ENCODE results near the gene CTRB1. TPM values are rescaled to one million over a fixed set of nuclear protein-coding genes. Genes with fewer than 3 reads are reported as not detected.

The CTRB1 gene
- total RNA-seq, 4 donors from 2014 or later, result not detected

GRCh38 chr16:75227361-75228142 lies 8.8 kb downstream of the CTRB1 start:
- DNase-seq, result no peak
- Histone ChIP-seq H3K27me3 (no peaks in the 10 kb centered on the region), H3K4me1 (no peaks in the 10 kb centered on the region), H3K36me3 (peaks cover 0 to 48% (median 0%) of the 10 kb centered on the region in 3 donors), H3K9me3 (no peaks in the 10 kb centered on the region), H3K27ac (no peak overlapping the region), H3K4me3 (no peak overlapping the region)
- TF ChIP-seq POLR2A (IDR thresholded peaks at IDR 0.05), result no peak
- TF ChIP-seq, protein P1, sequence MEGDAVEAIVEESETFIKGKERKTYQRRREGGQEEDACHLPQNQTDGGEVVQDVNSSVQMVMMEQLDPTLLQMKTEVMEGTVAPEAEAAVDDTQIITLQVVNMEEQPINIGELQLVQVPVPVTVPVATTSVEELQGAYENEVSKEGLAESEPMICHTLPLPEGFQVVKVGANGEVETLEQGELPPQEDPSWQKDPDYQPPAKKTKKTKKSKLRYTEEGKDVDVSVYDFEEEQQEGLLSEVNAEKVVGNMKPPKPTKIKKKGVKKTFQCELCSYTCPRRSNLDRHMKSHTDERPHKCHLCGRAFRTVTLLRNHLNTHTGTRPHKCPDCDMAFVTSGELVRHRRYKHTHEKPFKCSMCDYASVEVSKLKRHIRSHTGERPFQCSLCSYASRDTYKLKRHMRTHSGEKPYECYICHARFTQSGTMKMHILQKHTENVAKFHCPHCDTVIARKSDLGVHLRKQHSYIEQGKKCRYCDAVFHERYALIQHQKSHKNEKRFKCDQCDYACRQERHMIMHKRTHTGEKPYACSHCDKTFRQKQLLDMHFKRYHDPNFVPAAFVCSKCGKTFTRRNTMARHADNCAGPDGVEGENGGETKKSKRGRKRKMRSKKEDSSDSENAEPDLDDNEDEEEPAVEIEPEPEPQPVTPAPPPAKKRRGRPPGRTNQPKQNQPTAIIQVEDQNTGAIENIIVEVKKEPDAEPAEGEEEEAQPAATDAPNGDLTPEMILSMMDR (IDR thresholded peaks at IDR 0.05), result no peak

DNA sequence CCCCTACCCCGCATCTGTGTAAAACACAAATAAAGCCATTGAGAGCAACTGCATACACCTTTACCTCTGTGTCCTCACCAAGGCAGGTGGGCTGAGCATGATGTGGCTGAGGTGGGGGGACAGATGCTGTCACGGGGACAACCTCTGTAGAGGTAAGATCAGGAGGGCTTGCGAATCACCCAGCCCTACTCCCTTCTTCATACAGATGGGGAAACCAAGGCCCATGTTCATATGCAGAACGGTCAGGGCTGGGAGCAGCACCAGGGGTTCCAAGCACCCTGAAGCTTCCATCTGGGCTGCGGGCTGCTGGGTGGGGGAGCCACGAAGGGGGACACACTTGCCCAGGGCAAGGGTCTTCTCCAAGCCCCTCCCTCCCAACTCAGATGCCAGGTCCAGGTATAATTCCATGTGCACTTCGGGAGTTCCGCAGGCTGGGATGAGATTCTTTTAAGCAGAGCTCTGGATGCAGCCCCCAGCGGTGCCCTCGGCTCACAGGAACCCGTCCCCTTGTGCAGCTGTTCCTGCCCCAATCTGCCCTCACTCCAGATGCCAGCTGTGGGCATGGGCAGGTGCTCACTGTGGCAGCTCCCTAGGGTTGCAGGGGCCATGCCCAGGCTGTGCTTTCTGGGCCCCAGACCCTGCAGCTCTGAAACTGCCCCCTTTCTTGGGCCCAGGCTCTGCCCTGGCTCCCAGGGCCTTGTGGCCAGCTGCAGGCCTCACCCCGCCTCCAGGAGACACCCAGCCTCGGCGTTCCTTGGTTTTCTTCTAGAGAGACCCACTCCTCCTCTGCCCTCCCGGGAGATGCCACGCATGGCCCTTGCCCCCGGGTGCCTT lies 9.6 kb downstream of the CTRB1 start:
- H3K36me3 ChIP-seq, result peaks cover 0 to 56% (median 0%) of the 10 kb centered on the region in 3 donors
- H3K4me1 ChIP-seq, result peaks cover 0 to under 1% (median 0%) of the 10 kb centered on the region in 4 donors
- no peak overlapping the region for H3K27ac ChIP-seq

GRCh38 chr16:75229172-75230031 lies 10.6 kb downstream of the CTRB1 start:
- Histone ChIP-seq H3K27ac (no peak overlapping the region), H3K9me3 (no peaks in the 10 kb centered on the region), H3K4me3 (no peak overlapping the region), H3K4me1 (peaks cover 0 to 10% (median 0%) of the 10 kb centered on the region in 4 donors), H3K27me3 (no peaks in the 10 kb centered on the region), H3K36me3 (peaks cover 0 to 62% (median 0%) of the 10 kb centered on the region in 3 donors)
- no peak for DNase-seq
- TF ChIP-seq, protein P1 (IDR thresholded peaks at IDR 0.05), result no peak
- no peak for TF ChIP-seq POLR2A (IDR thresholded peaks at IDR 0.05)

More for the DNA sequence above, 9.6 kb downstream of the CTRB1 start:
- DNase-seq, result no peak
- no peak overlapping the region for H3K4me3 ChIP-seq
- no peaks in the 10 kb centered on the region for H3K9me3 ChIP-seq
- TF ChIP-seq, protein P1 (IDR thresholded peaks at IDR 0.05), result no peak
- TF ChIP-seq POLR2A (IDR thresholded peaks at IDR 0.05), result no peak
- H3K27me3 ChIP-seq, result no peaks in the 10 kb centered on the region

GRCh38 chr16:75230471-75231110 lies 11.8 kb downstream of the CTRB1 start:
- no peak for TF ChIP-seq POLR2A (IDR thresholded peaks at IDR 0.05)
- TF ChIP-seq, protein P1 (IDR thresholded peaks at IDR 0.05), result no peak
- H3K4me3 ChIP-seq, result no peak overlapping the region
- no peaks in the 10 kb centered on the region for H3K9me3 ChIP-seq
- peaks cover 0 to 15% (median 0%) of the 10 kb centered on the region in 4 donors for H3K4me1 ChIP-seq
- no peak for DNase-seq
- peaks cover 0 to 74% (median 0%) of the 10 kb centered on the region in 3 donors for H3K36me3 ChIP-seq
- no peaks in the 10 kb centered on the region for H3K27me3 ChIP-seq
- no peak overlapping the region for H3K27ac ChIP-seq

GRCh38 chr16:75231570-75231969 lies 12.8 kb downstream of the CTRB1 start:
- Histone ChIP-seq H3K27me3 (no peaks in the 10 kb centered on the region), H3K36me3 (peaks cover 0 to 83% (median 0%) of the 10 kb centered on the region in 3 donors), H3K9me3 (no peaks in the 10 kb centered on the region), H3K27ac (no peak overlapping the region), H3K4me3 (no peak overlapping the region), H3K4me1 (peaks cover 0 to 15% (median 0%) of the 10 kb centered on the region in 4 donors)
- TF ChIP-seq POLR2A (IDR thresholded peaks at IDR 0.05), result no peak
- TF ChIP-seq, protein P1 (IDR thresholded peaks at IDR 0.05), result no peak
- no peak for DNase-seq

Measured in Peyer's patch (tissue), 4 donors.